ENCODE measurements around the gene KLF6.

DNA sequence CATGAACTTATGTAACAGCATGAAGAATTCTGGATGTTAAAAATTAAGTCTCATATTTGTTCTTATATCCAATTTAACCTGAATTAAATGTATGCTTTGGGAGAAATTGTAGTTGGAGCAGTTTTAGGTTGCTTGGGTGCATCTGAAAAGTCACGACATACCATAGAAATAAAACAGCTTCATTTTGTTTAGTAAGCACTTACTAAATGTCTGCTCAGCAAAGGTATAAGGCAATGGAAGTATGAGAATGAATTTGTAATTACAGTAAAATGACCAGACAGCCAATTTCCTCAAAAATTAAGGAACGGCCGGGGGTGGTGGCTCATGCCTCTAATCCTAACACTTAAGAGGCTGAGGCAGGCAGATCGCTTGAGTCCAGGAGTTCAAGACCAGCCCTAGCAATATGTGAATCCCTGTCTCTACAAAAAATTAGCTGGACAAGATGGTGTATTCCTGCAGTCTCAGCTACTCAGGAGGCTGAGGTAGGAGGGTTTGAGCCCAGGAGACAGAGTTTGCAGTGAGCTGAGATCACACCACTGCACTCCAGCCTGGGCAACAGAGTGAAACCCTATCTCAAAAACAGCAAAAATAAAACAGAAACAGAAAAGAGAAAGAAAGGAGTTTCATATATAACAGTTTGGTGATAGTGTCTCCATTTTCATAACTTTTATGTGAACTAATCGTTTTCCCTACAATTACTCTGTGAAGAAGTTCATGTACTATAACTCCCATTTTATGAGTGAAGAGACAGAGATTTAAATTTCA is 47.2 kb upstream of the KLF6 start:
- TF ChIP-seq POLR2A (IDR thresholded peaks at IDR 0.05), result no peak
- TF ChIP-seq, protein P1, sequence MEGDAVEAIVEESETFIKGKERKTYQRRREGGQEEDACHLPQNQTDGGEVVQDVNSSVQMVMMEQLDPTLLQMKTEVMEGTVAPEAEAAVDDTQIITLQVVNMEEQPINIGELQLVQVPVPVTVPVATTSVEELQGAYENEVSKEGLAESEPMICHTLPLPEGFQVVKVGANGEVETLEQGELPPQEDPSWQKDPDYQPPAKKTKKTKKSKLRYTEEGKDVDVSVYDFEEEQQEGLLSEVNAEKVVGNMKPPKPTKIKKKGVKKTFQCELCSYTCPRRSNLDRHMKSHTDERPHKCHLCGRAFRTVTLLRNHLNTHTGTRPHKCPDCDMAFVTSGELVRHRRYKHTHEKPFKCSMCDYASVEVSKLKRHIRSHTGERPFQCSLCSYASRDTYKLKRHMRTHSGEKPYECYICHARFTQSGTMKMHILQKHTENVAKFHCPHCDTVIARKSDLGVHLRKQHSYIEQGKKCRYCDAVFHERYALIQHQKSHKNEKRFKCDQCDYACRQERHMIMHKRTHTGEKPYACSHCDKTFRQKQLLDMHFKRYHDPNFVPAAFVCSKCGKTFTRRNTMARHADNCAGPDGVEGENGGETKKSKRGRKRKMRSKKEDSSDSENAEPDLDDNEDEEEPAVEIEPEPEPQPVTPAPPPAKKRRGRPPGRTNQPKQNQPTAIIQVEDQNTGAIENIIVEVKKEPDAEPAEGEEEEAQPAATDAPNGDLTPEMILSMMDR (IDR thresholded peaks at IDR 0.05 in 4 of 5, conservative IDR thresholded peaks at IDR 0.05 in 1 of 5), result no peak

All from gastrocnemius medialis (tissue), 4 donors.